GM21825 (cell line): ENCODE data around the gene MYL6.
"Not testable (repeated sequence)": the region's sequence is repeated elsewhere in the genome, so short reads cannot be mapped to it uniquely, and the experiment has no call there.

Experiments
- ATAC-seq: cut with Tn5 transposase; IDR thresholded peaks from one replicate; pipeline ENCODE4 v1.9.1; 2021; ENCODE audit warnings: mild to moderate bottlenecking, moderate library complexity; ENCODE audit not compliant: unreplicated experiment

Gene MYL6

GRCh38 chr12:56189099-56189917, 31.1 kb downstream of the MYL6 start, which contains the start of gene SMARCC2:
TSS of gene SMARCC2 (minus strand) at chr12:56189483. CDS start at chr12:56189461, 22 bp downstream.
- ATAC-seq, result peak; percentile 66

DNA sequence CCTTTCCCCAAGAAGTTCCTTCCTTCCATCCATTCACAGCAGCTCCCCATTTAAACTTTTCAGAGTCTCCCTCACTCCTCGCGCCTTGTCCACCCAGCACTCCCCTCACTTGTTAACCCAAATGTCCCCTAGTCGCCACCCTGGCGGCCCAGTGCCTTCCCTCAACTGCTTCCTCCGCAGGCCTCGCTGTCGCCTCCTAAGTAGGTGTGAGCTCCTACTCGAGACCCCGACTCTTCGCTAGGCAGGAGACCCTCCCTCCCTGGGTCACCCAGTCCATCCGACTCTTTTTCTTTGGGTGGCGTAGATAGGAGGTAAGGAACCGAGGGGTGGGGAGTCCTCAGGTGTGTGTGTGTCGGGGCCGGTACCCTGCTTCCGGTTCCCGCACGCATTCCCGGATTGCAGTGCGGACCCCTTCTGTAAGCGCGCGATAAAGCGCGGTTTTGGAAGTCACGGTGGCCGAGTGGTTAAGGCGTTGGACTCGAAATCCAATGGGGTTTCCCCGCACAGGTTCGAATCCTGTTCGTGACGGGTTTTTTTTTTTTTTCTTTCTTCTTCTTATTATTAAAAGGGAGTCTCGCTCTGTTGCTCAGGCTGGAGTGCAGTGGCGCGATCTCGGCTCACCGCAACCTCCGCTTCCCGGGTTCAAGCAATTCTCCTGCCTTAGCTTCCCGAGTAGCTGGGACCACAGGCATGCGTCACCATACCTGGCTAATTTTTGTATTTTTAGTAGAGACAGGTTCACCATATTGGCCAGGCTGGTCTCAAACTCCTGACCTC, 31.9 kb downstream of the MYL6 start:
- ATAC-seq, result peak; percentile 36

GRCh38 chr12:56190695-56191155, 32.6 kb downstream of the MYL6 start:
- ATAC-seq, result no peak

- no peak for ATAC-seq
Measured at GRCh38 chr12:56192582-56192981, 34.4 kb downstream of the MYL6 start.

DNA sequence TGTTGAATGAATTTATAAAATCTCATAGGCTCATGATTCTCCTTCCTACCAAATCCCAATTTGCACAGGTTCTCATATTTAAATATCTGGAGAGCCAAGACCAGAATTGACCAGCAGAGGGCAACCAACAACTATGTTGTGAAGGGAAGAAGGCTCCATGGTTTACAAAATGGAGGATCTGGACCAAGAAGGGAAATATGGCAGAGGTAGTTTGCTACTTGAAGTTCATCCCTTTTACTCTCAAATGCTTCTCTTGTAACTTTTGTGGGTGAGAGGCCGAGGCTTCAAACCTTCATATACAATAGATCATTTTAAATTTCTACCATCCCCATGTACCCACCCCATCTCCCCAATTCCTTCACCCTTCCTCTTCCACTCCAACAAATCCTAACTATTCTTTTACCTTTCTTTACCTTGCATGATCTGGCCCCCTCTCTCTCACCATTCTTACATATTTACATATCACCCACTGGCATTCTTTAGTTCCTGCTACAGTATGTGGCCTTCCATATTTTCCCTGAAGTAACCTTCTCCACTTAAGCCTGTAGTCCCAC, 34.9 kb downstream of the MYL6 start:
- no peak for ATAC-seq

GRCh38 chr12:56196818-56197550, 38.8 kb downstream of the MYL6 start:
- not testable (repeated sequence) for ATAC-seq

DNA sequence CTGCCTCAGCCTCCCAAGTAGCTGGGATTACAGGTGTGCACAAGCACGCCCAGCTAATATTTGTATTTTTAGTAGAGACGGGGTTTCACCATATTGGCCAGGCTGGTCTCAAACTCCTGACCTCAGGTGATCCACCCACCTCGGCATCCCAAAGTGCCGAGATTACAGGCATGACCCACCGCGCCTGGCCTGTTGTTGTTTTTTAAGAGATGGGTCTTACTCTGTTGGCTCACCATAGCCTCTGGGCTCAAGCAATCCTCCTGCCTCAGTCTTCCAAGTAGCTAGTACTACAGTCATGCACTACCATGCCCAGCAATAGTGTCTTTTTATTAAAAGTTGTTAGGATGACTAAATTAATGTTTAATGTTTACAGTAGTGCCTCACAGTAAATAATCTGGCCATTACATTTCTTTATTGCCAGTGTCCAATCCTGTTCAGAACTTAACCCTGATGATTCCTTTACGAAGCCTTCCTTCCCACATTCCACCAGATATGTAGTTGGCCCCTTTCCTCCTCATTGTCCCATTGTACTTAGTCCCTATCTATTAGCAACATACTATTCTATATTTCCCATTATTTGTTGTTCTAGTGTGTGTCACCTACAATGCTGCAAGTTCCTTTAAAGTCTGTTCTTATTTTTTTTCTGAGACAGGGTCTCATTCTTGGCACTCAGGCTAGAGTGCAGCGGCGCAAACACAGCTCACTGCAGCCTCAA, 39.9 kb downstream of the MYL6 start:
- no peak for ATAC-seq

GRCh38 chr12:56198836-56199235, 40.7 kb downstream of the MYL6 start:
- no peak for ATAC-seq

- no peak for ATAC-seq
Measured at GRCh38 chr12:56202366-56202765, 44.2 kb downstream of the MYL6 start.

GRCh38 chr12:56202838-56203237, 44.7 kb downstream of the MYL6 start:
- no peak for ATAC-seq

GRCh38 chr12:56204275-56204674, 46.1 kb downstream of the MYL6 start:
- no peak for ATAC-seq

- no peak for ATAC-seq
Measured at GRCh38 chr12:56205445-56205844, 47.3 kb downstream of the MYL6 start.

GRCh38 chr12:56206452-56207166, 48.5 kb downstream of the MYL6 start:
- ATAC-seq, result no peak

GRCh38 chr12:56208006-56208405, 49.8 kb downstream of the MYL6 start:
- ATAC-seq, result no peak
